Anterior cingulate cortex (tissue), 58 donors: Measurements from ENCODE around the gene TEX13B.
A peak's percentile ranks its signal among the peaks of the same experiment; 100 is the strongest.
"Not testable (repeated sequence)": the region's sequence is repeated elsewhere in the genome, so short reads cannot be mapped to it uniquely, and the experiment has no call there.

Experiments
- DNase-seq, 58 donors: peaks; one replicate each; lab custom pipeline; 2025; lab: John Stamatoyannopoulos, UW

The TEX13B gene

GRCh38 chrX:107982356-107982755, at the start of gene TEX13B:
TEX13B (minus strand) TSS chrX:107982370; CDS start chrX:107982127, 243 bp downstream.
- DNase-seq: no peak

GRCh38 chrX:108029928-108030711, 48.0 kb upstream of the TEX13B start:
- DNase-seq: no peak

GRCh38 chrX:108028854-108029253, 46.7 kb upstream of the TEX13B start:
- no peak for DNase-seq

GRCh38 chrX:108025954-108026600, 43.9 kb upstream of the TEX13B start:
- DNase-seq: no peak

- DNase-seq: no peak
These were observed 43.2 kb upstream of the TEX13B start for GRCh38 chrX:108025376-108025775.

- DNase-seq: no peak
These were observed 40.4 kb upstream of the TEX13B start for GRCh38 chrX:108022491-108023089.

GRCh38 chrX:108020631-108021030, 38.5 kb upstream of the TEX13B start:
- DNase-seq: no peak

- no peak for DNase-seq
These were observed 37.3 kb upstream of the TEX13B start for GRCh38 chrX:108019382-108019875.

- no peak for DNase-seq
These were observed 36.6 kb upstream of the TEX13B start for GRCh38 chrX:108018656-108019381.

- no peak for DNase-seq
These were observed 19.1 kb upstream of the TEX13B start for GRCh38 chrX:108001218-108001814.

GRCh38 chrX:108000751-108001150, 18.6 kb upstream of the TEX13B start:
- DNase-seq: no peak

- DNase-seq: no peak
These were observed 14.0 kb upstream of the TEX13B start for GRCh38 chrX:107996124-107996523.

GRCh38 chrX:107985033-107985432, 2.9 kb upstream of the TEX13B start:
- no peak for DNase-seq

GRCh38 chrX:107979534-107979933, 2.6 kb downstream of the TEX13B start:
- no peak for DNase-seq

- DNase-seq: peak in 1 of 58 donors; percentile 0
These were observed 3.4 kb downstream of the TEX13B start for GRCh38 chrX:107978707-107979307.

- DNase-seq: no peak
These were observed 4.1 kb downstream of the TEX13B start for GRCh38 chrX:107978071-107978470.

GRCh38 chrX:107971636-107972035, 10.5 kb downstream of the TEX13B start:
- DNase-seq: no peak

GRCh38 chrX:107970073-107970472, 12.1 kb downstream of the TEX13B start:
- no peak for DNase-seq

- DNase-seq: no peak
These were observed 13.5 kb downstream of the TEX13B start for GRCh38 chrX:107968623-107969022.

- DNase-seq: not testable (repeated sequence)
These were observed 26.8 kb downstream of the TEX13B start for GRCh38 chrX:107955337-107955736.
